ENCODE results near the gene ZNF469. TPM values are rescaled to one million over a fixed set of nuclear protein-coding genes. Genes with fewer than 3 reads are reported as not detected.
A peak's percentile ranks its signal among the peaks of the same experiment; 100 is the strongest.

The ZNF469 gene
- total and polyA plus RNA-seq, 9 donors = 0.52 to 16.2 (median 5.5) TPM

- Histone ChIP-seq H3K4me1 (ENCODE audit: insufficient read depth) (no peaks in the 10 kb centered on the region), H3K4me3 (no peak overlapping the region), H3K9me3 (no peaks in the 10 kb centered on the region), H3K27ac (no peak overlapping the region), H3K36me3 (no peaks in the 10 kb centered on the region), H3K27me3 (no peaks in the 10 kb centered on the region)
- 73 to 81% (median 74%) methylated on average over 32 of the region's 32 CpGs for WGBS, 3 donors
- intact Hi-C loops (cut with DNase I) = no loop called here
- DNase-seq = no peak
- TF ChIP-seq CTCF (IDR thresholded peaks at IDR 0.05) (no peak), EP300 (IDR thresholded peaks at IDR 0.05) (no peak), POLR2A (IDR thresholded peaks at IDR 0.05) (no peak)
These were observed 36.8 kb upstream of the ZNF469 start for GRCh38 chr16:88345721-88346560.

GRCh38 chr16:88346680-88347505 lies 35.9 kb upstream of the ZNF469 start:
- no peaks in the 10 kb centered on the region for H3K27me3 ChIP-seq
- H3K9me3 ChIP-seq = no peaks in the 10 kb centered on the region
- no peaks in the 10 kb centered on the region for H3K36me3 ChIP-seq
- H3K4me3 ChIP-seq = no peak overlapping the region
- DNase-seq = no peak
- no peaks in the 10 kb centered on the region for H3K4me1 ChIP-seq (ENCODE audit: insufficient read depth)
- TF ChIP-seq EP300 (IDR thresholded peaks at IDR 0.05) = no peak
- TF ChIP-seq CTCF (IDR thresholded peaks at IDR 0.05) = no peak
- no peak for TF ChIP-seq POLR2A (IDR thresholded peaks at IDR 0.05)
- intact Hi-C loops (cut with DNase I) = no loop called here
- H3K27ac ChIP-seq = no peak overlapping the region
- 91 to 93% (median 93%) methylated on average over 26 of the region's 26 CpGs for WGBS, 3 donors

- intact Hi-C loops (cut with DNase I) = no loop called here
- H3K9me3 ChIP-seq = no peaks in the 10 kb centered on the region
- no peaks in the 10 kb centered on the region for H3K36me3 ChIP-seq
- DNase-seq = peak in 1 of 5 donors; percentile 15
- TF ChIP-seq CTCF (IDR thresholded peaks at IDR 0.05) = no peak
- no peak for TF ChIP-seq EP300 (IDR thresholded peaks at IDR 0.05)
- no peak for TF ChIP-seq POLR2A (IDR thresholded peaks at IDR 0.05)
- H3K4me1 ChIP-seq (ENCODE audit: insufficient read depth) = no peaks in the 10 kb centered on the region
- H3K27me3 ChIP-seq = no peaks in the 10 kb centered on the region
- H3K4me3 ChIP-seq = no peak overlapping the region
- 89 to 90% (median 89%) methylated on average over 21 of the region's 21 CpGs for WGBS, 3 donors
- H3K27ac ChIP-seq = no peak overlapping the region
These were observed 34.9 kb upstream of the ZNF469 start for GRCh38 chr16:88347656-88348376.
